Hindlimb muscle (tissue), 1 donor: Measurements from ENCODE around the gene FCHSD2. TPM values are rescaled to one million over a fixed set of nuclear protein-coding genes. Genes with fewer than 3 reads are reported as not detected.
"Not testable (repeated sequence)": the region's sequence is repeated elsewhere in the genome, so short reads cannot be mapped to it uniquely, and the experiment has no call there.

Source experiments
- DNase-seq: peaks from one replicate; pipeline ENCODE4 v3.0.0-alpha.2; 2013
- polyA plus RNA-seq: library from polyadenylated mRNA; unstranded; fragments of 120-200 nt; gene quantifications from one replicate; pipeline ENCODE4 v1.2.1, GENCODE V29; 2013; ENCODE audit not compliant: insufficient read length

FCHSD2 gene
- polyA plus RNA-seq, 1 donor, result 27.4 TPM

DNA sequence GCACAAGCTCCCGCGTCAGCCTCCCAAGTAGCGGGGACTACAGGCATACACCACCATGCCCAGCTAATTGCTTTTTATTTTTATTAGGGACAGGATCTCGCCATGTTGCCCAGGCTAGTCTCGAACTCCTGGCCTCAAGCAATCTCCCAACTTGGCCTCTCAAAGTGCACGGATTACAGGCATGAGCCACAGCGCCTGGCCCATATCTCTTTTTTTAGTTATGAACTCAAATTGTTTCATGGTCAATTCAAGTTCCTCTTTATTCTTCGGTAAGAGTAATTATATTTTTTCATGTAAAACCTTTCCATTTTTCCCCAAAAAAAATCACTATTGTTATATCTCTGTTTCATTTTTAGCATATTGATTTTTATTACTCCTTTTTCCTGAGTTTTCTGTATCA, 25.5 kb downstream of the FCHSD2 start:
- no peak for DNase-seq

DNA sequence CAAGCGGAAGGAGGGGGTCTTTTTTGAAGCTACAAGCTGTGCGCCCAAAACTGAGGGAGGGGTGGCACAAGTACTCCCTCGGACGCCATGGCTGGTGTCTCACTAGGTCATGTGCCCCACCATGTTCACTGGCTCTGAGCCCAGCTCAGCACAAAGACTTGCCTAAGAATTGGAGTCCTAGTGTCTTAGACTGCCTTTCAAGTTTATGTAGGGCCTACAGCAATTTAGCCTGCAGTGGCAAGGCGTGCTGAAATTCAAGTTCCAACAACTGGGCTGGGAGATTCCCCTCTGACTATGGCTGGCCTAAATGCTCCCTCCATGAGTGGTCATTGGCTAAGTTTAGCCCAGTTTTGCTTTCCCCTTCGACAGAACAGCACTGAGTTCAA, 27.3 kb downstream of the FCHSD2 start:
- DNase-seq, result no peak

DNA sequence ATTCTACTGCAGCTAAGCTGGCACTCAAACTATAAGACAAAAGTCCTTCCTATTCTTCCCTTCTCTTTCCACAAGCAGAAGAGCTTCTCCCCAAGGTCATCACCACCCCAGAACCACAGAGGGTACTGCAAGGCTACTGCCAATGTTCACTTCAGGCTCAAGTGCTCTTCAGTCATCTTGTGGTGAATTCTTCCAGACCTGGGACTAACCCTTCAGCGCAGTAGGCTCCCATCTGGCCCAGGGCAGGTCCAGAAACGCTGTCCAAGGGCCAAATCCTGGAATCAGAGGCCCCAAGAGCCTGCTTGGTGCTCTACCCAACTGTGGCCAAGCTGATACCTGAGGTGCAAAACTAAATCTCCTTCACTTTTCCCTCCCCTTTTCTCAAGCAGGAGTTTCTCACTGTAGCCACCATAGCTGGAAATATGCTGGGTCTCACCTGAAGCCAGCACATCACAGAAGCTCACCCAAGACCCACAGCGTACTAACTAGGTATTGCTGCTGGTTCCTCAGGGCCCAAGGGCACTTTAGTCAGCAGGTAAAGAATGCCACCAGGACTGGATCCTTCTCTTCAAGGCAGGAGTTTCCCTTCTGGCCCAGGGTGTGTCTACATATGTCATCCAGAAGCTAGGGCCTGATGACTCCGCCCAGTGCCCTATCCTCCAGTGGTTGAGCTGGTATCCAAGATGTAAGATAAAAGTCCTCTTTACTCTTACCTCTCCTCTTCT, 27.8 kb downstream of the FCHSD2 start:
- DNase-seq, result no peak

DNA sequence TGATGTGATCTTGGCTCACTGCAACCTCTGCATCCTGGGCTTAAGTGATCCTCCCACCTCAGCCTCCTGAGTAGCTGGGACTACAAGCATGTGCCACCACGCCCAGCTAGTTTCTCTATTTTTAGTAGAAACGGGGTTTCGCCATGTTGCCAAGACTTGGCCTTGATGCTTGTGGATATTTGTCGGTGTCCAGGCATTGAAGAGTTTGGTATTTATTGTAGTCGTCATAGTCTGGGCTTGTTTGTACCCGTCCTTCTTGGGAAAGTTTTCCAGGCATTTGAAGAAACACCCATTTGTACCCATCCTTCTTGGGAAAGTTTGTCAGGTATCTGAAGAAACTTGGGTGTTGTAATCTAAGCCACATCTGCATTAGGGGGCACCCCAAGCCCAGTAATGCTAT, 28.7 kb downstream of the FCHSD2 start:
- no peak for DNase-seq

- no peak for DNase-seq
Measured at GRCh38 chr11:73107597-73107996, 34.5 kb downstream of the FCHSD2 start.

- DNase-seq, result no peak
Measured at GRCh38 chr11:73106347-73106746, 35.8 kb downstream of the FCHSD2 start.

DNA sequence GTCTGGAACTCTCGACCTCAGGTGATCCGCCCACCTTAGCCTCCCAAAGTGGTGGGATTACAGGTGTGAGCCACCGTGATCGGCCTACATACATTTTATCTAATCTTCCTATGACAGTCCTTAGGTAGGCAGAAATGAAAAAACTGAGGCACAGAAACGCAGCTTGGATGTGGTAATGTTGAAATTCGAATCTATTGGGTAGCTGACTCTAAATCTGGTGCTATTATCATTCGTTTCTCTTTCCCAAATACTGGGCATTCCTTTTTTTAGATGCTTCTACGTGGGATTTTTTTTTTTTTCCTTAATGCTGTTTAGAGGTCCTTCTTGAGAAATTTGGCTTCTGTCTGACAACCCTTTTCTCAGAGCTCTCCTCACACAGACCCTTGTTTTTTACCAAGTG, 41.5 kb downstream of the FCHSD2 start:
- no peak for DNase-seq

- DNase-seq, result no peak
Measured at GRCh38 chr11:73099512-73100266, 42.4 kb downstream of the FCHSD2 start.

DNA sequence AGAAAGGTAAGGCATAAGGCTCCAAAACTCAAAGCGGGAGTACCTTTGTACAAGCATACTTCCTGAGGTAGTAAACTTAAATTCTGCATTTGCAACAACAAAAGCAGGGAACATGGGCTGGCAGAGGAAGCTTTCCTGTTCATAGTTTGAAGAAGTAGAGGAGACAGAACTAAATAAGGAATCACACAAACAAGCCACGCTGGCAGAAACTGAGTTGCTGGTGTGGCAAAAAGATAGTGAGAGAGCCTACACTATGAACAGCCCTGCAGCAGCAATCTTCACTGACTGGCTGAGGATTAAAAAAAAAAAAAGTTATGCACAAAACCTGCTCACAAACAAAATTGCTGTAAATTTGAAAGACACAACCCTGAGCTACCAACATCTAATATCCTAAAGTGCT, 46.5 kb downstream of the FCHSD2 start:
- DNase-seq, result no peak

GRCh38 chr11:73091521-73092305, 50.4 kb downstream of the FCHSD2 start:
- no peak for DNase-seq

DNA sequence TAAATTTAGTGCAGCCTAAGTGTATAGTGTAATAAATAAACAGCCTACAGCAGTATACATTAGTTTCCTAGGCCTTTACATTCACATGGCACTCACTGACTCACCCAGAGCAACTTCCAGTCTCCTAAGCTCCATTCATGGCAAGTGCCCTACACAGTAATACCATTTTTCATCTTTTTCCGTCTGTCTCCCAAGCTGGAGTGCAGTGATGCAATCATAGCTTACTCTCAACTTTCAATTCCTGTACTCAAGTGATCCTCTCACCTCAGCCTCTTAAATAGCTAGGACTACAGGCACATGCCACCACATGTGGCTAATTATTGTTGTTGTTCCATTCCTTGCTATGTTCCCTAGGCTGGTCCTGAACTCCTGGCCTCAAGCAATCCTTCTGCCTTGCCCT, 54.4 kb downstream of the FCHSD2 start:
- DNase-seq, result no peak

DNA sequence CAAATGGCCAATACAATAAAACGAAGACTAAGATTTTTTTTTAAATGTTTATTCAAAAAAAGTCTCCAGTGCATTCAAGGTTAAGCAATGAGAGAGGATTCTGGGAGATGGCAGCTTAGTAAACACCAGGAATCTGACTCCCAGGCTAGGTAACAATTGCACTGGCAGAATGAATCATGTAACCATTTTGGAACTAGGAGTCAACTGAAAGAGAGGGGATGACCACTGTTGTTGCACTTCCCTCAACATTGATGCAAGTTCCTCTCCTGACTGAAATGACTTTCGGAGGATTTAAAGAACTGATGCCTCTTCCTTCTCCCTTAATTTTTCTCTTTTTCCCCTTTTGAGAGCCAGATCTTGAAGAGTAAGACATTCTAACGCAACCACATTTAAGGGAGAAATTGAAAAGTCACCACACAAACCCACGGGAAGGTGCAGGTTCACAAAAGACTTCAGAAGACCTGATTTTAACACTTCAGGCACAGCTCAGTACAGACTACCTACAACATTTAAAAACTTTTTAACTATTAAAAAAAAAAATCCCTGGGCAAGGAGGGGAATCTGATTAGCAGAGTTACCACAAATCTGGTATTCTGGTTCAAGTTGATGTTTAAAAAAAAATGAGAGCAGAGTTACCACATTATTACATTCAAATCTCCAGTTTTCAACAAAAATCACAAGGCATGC, 56.8 kb downstream of the FCHSD2 start:
- no peak for DNase-seq

GRCh38 chr11:73078631-73079030, 63.5 kb downstream of the FCHSD2 start:
- DNase-seq, result no peak

DNA sequence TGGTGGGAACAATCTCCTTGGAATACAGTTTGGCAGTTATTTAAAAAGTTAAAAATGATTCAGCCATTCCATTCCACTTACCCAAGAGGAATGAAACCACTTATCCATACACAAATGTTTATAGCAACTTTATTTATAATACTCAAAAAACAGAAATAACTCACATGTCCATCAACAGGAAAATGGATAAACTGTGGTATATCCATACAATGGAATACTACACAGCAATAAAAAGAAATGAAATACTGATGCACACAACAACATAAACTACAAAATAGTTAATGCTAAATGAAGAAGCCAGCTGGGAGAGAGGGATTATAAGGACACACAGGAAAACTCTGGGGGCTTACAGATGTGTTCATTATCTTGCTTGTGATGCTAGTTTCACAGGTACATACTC, 64.7 kb downstream of the FCHSD2 start:
- DNase-seq, result no peak

DNA sequence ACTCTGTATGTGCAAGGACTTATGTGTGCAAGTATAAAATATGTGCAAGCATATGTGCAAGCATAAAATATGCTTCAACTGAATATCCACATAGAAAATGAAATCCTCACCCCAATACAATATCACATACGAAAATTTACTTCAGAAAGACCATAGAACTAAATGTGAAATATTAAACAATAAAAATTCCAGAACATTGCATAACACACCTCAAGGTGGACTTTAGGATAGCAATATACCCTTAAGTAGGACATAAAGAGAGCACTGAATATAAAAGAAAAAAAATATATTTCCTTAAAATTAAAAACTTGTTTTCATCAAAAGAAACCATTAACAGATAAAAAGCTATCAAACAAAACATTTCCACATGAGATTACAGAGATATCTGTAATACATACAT, 67.8 kb downstream of the FCHSD2 start:
- DNase-seq, result no peak

DNA sequence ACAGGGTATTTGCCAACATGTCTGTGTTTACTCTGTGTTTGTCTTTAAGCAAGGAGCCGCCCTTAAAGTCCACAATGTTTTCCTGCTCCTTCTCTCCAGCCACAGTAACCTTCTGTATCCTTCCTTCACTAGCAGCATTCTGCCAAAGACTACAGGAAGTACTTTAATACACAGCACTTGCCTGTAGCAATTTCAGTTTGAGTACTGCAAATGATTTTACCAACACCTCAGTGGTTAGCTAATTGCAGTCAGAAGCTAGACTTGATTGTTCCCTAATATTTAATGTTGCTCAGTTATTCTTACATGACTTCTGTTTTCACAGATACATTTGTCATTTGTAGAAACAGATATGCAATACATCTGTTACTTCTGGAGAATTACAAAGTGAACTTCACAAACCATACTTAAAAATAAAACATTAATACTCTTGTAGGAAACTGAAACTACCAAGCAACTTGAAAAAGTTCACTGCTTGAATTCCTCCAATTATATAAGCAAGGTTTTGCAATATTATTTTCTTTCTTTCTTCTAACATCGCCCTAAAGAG, 69.1 kb downstream of the FCHSD2 start:
- peak; percentile 7 for DNase-seq

DNA sequence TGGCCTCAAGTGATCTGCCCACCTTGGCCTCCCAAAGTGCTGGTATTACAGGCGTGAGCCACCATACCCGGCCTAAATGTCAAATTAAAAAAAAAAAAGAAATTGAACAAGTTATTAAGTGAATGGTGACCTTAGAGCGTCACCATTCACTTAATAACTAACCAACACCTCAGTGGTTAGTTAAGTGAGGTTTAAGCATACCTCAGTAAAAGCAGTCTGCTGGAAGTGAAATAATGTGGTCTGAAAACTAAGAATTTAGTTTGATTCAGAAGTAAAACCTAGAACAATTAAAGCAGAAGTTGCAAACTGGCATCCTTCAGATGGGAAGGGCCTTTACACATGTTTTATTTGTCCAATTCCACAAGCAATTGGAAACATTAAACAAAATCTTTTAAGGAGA, 71.5 kb downstream of the FCHSD2 start:
- no peak for DNase-seq

GRCh38 chr11:73061857-73062424, 80.2 kb downstream of the FCHSD2 start:
- DNase-seq, result not testable (repeated sequence)

- not testable (repeated sequence) for DNase-seq
Measured at GRCh38 chr11:73061434-73061833, 80.7 kb downstream of the FCHSD2 start.

- no peak for DNase-seq
Measured at GRCh38 chr11:73059915-73060314, 82.2 kb downstream of the FCHSD2 start.

- DNase-seq, result no peak
Measured at GRCh38 chr11:73058989-73059674, 83.0 kb downstream of the FCHSD2 start.
